ENCODE data around the gene LNX2.
A peak's percentile ranks its signal among the peaks of the same experiment; 100 is the strongest.

The LNX2 gene

DNA sequence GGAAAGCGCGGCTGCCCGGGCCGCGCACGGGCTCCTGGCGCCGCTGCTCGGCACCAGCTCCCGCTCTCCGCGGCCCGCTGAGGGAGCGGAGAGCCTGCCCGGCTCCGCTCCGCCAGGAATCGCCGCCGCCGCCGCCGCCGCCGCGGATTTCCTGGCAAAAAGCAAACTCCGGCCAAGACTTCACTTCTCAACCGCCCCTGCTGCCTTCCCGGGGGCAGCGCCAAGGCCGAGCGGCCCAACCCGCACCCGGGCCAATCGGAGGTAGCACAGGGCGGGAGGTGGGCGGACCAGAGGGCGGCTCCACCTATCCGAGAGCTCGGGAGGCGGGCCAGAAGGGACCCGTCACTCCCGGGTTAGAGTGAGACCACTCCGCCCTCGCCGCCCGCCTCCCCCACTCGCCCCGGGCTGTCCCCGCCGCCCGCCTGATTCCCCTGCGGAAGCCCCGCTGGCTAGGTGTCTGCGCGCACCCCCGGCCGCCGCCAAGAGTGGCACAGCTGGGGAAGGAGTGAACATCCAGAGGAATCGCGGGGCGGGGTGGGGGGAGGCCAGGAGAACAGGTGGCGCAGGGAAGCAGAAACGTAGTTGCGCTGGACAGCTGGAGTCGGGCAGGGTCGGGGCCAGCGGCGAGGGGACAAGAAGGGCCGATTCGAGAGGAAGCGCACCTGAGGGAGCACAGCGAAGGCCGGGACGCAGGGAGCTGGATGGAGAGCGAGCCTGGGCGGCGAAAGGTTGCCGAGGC, at the start of gene LNX2:
Gene LNX2 (minus strand): TSS at position 153 of the 739 bp plus-strand sequence. CDS start 38,826 bp downstream, outside the sequence.
- DNase-seq = peak; percentile 84

DNA sequence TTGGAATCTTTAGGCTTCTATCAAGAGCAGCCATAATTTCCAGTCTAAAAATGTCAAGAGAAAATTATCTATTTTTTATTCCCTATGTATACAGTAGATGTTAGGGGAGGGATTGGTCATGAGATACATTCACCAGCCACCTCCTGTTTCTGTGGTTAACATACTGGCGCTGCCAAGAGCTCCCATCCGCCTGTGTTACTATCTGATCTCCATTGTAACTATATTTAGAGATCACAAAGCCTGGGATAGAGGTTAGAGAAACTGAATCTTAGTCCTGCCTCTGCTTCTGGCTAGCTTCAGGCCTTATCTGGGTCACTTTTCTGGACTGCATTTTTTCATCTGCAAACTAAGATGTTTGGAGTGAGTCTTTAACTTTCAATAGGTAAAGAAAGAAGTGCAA, 47.6 kb upstream of the LNX2 start:
- no peak for DNase-seq

DNA sequence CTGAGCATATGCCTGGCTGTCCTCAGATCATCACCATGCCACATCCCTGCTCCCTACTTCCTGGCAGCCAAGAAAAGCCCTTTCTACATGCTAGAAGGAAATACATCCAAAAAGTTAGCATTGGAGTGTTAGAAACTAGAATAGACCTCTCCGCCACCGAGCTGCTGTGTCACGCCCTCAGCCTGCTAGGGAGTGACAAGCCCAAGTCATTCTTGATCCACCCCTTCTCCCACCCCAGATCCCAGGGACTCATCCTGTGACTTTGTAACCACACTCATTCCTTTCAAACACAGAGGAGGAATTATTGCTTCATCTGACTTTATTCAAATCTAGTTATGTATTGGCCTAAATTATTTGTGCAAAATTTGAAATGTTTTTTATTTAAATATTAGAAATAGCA, 46.6 kb upstream of the LNX2 start:
- no peak for DNase-seq

DNA sequence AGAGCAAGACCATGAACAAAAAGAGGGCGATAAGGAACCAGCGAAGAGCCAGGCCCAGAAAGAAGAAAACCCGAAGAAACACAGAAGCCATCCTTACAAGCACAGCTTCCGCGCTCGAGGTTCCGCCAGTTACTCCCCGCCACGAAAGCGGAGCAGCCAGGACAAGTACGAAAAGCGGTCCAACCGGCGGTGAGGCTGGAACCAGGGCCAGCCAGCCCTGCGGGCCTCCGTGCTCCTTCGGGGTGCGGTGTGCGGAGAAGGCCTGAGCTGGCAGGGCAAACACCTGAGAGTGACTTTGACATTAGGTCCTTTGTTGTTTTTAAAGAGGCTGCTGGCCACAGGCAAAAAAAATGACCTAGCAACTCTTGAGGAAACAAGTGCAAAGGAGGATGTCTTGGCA, 45.4 kb upstream of the LNX2 start:
- no peak for DNase-seq

DNA sequence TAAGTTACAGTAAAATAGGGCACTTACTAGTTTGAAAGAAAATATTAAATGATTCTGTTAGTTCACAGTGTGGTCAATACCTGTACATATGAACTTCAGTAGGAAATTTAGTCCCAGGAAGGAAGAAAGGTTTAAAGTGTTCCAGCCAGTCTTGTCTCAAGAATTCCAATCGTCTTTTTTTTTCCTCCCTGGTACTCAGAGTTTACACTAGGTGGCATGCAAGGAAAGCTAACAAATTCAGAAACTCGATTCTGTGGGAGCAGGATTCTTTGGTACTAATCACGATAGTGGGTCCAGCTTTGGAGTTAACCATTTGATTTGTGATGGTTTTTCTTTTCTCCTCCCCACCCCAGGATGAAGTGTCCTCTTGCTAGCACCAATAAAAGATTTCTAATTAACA, 45.0 kb upstream of the LNX2 start:
- DNase-seq = no peak

DNA sequence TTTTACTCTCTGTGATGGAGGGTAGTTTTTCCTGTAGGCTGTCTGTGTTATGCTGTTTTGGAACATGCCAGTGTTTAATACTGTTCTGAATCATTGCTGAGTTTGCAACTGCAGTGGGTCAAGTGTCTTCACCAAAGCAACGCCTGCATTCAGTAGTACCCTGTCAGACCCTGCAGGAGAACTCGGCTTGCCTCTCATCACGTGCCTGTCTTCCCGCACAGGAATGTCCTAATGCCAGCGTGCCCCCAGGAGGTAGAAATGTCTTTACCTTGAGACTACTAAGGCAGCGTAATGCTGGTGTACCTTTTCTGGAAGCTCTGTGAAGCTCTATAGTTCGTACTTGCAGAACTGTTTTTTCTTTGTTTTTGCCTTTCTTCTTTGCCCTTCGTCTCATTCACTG, 43.6 kb upstream of the LNX2 start:
- no peak for DNase-seq

DNA sequence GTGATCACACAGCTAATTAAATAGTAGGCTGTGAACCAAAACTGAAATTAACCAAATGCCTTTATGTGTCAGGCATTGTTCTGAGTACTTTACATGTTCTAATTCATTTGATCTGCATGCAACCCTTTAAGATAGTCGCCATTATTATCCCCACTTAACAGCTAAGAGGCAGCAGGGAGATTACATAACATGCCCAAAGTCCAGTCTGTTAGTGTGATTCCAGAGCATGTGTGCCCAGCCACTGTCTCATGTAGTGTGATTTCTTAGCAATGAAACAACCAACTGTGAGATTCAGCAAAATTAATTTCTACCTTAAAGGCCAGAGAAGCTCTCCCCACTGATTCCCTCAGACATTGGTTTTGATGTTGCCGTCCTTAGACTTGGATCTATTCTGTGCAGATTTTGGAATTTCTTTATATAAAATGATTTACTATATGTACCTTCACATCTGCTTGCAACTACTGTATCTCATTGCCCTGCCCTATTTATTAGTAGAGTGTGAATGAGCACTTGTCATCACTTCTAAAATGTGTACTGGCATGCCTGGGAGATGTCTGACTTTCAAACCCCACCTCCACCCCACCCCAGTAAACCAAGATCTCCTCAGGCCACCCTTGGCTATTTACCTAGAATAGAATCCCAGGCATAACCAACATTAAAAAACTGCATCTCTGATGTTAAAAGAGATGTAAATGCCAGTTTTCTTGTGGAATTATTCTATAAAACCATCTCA, 42.6 kb upstream of the LNX2 start:
- no peak for DNase-seq

DNA sequence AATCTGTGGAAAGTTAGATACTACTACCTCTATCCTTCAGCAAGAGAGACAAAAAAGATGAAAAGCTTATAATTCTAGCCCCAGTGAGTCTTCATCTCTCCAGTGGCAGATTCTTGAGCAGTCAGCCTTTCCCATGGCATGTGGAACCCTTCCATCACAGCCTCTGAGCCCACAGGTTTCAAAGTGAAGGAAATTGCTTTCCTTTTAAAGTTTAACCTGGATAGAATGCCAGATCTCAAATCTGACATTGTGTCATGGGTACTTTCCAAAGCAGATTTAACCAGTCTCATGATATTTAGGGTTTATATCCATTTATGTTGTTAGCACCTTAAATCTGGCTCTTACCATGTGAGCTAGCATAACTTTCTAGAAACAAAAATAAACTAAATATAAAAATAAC, 40.7 kb upstream of the LNX2 start:
- no peak for DNase-seq

DNA sequence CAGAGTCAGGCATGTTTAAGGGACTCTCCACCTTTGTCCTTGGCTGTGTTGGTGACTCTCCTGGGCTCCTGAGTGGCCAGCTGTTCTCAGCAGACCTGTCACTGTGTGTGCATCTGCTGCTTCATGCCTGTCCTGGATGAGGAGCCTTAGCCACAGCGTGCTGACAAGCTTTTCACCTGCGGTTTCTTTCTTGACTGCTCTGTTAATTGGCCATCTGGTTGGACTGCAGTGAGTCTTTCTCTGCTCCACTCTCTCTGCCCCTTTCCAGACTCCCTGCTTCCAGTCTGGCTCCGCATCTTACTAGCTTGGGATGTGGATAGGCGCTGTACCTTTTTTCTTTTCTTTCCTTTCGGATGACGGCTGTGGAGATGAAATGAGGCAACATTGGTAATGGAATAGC, 40.2 kb upstream of the LNX2 start:
- no peak for DNase-seq

DNA sequence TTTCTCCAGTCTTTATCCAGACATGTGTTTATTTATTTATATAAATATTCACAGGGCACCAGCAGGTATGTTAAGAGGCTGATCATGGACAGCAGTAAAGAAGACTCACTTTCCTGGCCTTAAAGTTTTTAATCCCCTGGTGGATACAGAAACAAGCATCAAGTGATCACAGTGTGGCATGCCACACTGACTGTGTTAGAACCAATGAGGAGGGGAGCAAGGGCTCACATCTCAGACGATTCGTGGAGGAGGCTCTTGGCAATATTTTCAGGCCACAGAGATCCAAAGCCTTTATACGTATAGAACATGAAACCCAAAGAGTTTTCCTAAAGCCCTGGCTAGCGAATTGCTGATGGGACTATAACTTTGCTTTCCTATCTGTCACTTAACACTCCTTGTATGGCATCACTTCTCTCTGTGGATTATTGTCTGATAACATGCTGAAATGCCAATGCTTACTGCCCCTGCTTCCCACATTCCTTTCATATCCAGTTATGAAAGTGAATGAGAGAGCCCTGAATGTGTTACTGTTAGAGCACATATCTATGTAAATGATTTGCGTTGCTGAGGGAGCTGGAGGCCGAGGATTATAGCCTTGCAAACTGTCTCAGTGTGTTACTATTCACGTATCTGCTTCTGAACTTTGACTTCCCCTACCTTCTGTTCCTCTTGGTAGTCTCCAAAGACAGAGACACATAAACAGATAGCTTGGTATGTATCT, 39.0 kb upstream of the LNX2 start:
- DNase-seq = no peak

DNA sequence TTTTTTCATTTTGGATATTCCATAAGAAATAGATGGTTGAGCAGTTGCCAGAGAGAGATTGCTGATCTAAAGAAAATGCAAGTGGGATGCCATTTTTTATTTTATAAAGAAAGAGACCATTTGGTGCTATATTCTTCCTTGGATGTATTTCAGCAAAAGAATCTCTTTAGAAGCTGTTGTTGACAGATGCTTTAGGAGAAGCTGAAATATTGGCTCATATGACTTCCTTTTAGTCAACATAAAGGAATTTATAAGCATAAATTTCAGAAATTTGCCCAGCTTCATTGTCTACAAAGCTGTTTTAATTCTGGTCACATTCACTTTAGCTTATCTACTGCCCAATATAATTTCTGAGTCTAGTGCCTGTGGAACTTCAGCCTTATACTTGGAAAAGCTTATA, 38.2 kb upstream of the LNX2 start:
- no peak for DNase-seq

DNA sequence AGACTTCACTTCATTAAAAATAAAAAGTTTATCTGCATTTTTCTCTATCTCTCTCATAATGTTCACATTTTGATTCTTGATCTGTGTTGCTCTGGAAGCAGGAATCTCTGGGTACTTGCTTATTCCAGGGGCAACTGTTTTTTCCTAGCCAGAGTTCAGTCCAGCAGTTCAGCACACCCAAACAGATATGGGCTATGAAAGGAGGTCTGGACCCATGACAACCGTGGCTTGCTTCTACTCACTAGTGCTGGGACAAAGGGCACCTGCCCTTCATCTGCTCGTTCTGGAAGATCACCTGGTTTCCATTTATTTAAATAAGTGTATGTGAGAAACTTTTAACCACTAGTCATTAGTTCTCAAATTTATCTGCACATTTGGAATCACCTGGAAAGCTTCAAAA, 37.4 kb upstream of the LNX2 start:
- no peak for DNase-seq

DNA sequence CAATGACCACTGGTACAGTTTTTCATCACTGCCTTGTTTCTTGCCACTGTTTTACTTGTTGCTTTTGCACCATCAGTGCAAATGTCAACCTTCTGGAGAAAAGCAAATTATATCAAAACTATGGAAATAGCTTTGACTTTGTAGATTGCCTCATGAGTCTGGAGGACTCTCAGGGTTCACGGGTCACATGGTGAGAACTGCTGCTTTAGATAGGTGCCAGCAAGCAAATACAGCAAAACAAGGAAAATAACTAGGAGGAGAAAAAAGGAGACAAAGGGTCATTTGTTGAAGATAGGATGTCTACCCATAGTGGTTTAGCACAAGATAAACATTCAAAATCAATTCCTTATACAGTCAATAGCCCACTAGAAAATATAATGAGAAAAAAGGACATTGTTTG, 34.5 kb upstream of the LNX2 start:
- no peak for DNase-seq

DNA sequence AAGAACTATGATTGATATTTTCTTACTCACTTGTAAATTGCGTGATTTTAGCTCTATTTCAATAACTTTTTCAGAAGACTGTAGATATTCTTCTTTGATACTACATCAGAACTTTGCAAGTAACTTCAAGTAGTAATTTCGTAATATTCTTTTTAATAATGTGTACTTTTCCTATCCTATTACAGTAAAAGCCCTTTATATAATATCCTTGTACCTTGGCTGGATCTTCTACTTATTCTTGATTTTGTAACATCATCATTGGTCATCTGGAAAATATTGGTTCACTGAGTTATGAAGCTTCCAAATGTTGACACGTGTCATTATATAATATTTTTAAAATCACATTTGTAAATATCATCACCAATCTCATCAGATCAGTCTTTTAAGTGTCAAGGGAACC, 33.7 kb upstream of the LNX2 start:
- DNase-seq = no peak

DNA sequence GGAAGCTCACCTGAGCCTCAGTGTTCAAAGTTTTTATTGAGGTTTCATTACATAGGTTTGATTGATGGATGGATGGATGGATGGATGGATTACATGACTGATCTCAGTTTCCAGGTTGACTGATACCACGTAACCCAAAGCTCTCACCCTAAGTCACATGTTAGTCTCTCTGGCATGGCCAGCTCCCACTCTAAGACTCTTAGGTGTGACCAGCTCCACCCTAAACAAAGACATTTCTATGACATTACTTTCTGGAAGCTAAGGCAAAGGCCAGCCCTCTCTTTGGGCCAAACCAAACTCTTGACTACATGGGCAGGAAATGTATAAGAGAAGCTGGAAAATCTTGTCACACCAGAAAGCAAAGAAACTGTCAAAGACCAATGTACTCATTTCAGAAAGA, 30.0 kb upstream of the LNX2 start:
- no peak for DNase-seq

DNA sequence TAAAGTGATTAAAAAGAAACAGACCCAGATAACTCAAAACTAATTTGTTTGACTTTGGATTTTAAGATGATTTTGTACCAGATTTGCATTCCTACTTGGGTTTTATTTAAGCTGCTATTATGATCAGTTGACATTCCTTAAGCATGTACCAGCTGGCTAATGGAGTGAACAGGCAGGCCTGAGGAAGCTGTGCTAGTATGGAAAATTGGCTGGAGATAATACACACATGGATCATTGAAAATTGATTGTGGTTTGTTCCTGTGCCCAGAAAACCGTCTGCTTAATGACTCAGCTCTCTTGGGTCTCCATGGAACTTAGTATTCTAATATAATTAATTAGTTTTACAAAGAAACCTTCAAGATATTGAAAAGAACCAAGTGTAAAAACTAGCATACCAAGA, 24.0 kb upstream of the LNX2 start:
- DNase-seq = no peak

DNA sequence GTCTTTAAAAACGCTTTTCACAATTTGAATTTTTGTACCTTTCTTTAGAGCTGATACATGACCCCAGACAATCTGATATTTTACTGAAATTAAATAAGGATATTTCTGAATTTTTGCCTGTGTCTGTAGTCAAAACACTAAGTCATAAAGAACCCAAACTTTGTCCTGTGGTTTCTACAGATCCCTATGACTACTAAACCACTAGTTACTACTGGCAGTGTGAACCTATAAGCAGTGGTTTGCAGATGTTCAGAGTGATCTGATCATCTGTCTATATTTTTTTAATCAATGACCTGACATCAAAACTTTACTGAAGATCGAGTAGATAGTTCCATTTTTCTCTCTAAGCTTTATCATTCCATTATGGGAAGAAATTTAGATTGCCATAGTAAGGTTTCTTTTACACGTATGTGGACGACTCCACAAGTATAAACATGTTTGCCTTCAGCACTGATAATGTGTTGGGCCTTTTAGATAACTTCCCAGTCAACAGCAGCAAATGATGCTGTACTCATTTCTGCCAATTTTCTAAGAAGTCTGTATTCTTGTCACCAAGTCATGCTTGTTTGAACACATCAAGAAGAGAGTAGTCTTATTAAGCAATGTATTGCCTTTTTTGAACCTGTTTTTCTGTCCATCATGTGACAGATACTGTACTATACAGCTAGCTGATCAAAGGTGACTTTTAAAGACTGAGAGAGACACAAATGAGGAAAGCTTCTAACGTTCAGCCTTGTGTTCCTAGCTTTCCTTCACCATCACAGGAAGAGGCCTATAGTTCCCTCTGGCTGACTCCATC, 23.2 kb upstream of the LNX2 start:
- DNase-seq = no peak

DNA sequence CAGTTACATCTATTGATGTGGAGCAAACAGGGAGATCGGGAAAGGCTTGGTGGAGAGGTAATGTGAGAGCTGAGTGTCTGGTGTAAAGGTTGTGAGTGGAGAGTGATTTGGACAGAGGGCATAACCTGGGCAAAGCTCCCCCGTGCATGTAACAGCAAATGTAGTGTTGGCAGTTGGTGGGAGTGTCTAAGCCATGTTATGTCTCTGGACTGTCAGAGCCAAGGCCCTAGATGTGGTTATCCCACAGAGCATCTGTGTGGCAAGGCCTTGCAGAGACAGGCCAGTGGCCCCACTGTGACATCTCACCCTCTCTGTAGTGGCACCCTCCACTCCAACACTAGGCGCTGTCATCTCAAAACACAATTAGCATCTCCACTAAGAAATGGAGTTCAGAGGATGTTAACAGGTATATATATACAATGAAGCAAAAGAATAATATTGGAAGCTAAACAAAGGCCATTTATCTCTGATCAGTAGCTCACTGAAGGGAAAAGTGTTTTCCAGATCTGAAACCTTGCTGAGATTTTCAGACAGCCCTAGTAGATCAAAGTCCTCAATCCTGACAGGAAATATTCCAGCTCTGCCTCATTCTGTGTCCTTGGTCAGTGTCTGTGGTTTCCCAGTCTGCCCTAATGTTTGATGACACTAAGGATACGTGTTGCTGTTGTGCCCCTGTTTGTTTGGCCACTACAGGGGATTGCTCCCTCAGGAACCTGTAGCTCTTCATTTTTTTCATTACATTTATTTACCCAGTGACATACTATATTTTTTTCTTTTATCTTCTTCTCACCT, 21.6 kb upstream of the LNX2 start:
- DNase-seq = no peak

DNA sequence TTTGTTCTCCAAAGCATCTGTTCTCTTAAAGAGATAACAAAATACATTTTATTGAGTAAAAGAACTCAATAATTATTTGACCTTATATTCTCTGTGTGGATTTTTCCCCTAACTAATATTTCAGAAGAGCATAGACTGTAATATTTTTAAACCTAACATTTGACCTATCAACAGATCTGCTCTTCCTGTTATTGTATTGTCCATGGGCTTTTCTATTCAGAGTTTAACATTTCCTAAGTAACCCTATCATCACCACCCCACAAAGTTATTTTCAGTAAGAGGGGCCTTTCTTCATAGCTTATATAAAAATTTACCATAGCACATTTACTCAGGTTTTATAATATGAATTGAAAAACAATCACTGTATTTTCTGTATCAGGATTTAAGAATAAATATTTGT, 18.9 kb upstream of the LNX2 start:
- DNase-seq = no peak

DNA sequence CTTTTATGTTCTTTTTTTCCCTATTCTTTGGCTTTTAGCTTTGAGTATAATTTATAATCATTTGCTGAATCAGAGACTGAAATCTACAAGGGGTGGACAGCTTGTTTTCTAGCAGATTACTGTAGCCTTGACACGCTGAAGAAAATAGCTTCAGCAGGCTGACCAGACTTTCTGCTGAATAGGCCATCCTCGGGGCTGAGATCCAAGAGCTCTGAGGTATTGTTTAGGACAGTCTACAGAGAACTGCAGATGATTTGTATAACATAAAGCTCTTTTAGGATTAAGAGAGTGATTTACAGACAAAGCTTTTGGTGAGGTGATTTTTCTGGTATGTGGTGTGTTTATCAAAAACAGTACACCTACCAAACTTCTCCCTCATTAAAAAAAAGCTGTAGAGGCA, 18.2 kb upstream of the LNX2 start:
- no peak for DNase-seq

DNA sequence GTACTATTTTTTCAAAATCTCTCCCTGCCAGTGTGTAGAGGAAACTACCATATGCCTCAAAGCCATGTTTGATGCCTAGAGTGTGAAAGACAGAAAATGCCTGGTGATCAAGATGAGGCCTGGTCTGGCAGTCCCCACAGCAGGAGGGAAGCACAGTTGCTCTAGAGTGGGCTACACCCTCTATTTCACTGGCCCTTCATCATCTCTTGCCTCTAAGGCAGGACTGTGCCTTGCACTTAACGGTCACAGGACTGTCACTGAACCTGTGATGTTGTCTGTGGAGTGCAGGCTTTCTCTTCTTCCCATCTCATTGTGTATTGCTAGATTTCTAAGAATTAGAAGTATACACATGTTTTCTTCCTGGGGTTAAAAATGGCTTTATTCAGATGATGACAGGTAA, 17.7 kb upstream of the LNX2 start:
- no peak for DNase-seq

DNA sequence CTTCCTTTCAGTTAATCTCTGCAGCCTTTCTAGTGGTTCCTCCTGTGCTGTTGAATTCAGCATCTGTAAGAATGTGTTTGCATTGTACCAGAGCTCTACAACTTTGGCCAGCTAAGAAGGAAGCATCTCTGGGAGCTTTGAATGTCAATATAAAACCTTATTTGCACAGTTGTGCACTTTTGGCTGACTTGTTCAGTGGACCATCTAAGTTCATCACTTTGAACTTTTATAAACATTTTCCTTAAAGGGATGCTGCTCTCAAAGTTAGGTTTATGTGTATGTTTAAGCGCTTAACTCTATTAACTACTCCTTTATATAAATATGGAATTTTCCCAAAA, 16.9 kb upstream of the LNX2 start:
- DNase-seq = no peak
